ENCODE data around the gene MDGA2.
"Not testable (repeated sequence)": the region's sequence is repeated elsewhere in the genome, so short reads cannot be mapped to it uniquely, and the experiment has no call there.

The MDGA2 gene

DNA sequence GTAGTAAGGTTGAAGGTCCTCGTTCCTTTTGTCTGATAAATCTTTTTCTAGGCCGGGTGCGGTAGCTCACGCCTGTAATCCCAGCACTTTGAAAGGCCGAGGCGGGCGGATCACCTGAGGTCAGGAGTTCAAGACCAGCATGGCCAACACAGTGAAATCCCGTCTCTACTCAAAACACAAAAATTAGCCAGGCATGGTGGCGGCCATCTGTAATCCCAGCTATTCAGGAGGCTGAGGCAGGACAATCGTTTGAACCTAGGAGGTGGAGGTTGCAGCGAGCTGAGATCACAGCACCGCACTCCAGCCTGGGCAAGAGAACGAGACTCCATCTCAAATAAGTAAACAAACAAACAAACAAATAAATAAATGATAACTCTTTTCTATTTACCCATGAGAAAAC, 51.3 kb downstream of the MDGA2 start:
- not testable (repeated sequence) for DNase-seq

DNA sequence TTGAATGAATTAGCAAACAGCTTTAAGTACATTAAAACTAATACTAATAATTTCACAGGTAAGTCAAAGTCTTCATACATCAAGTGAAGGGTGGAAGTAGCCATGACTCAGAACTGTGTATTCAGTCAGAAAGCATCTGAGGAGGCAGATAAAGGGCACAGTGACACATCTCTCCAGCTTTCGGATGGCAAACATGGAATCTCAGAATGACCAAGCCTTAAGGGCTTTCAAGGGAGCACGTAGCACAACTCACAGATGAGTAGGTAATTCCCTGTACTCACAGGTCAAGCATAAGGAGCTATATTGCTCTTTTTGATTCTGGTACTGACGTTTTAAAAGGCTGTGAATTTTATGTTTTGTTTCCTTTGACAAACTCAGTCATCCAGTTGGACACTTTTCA, 56.0 kb downstream of the MDGA2 start:
- DNase-seq: no peak

DNA sequence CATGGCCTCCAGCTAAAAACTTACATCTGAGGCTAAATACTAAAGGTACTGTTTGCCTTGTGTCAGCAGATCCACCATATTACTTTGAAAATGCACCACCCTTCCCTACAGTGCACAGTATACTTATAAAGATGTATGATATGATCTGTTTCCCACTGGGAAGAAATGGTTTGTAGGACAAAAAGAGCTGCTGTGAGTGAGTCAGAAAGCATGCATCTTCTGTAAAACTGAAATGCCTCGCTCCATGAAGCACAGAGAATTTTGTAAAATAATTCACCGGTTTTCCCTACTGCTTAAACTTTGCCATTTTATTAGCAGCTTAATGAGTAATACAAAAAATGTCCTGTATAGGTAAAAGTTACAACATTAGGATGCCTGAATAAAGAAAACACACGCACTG, 68.8 kb downstream of the MDGA2 start:
- no peak for DNase-seq

DNA sequence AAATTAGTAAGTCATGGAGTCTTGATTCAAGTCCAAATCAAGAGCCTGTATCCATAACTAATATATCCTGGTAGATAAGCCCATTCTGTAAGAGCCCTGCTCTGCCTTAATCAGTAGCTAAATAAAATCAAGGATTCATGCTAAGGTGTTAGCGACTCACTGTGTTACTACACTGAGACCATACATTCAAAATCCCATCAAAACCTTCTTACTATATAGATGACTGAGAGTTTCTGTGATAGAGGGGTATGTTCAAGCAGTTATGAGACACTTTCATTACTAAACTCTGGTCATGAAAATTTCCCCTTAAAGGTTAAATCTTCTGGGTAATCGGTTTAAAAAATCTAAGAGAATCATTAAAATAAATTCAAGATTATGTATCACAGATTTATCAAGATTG, 78.5 kb downstream of the MDGA2 start:
- DNase-seq: no peak

DNA sequence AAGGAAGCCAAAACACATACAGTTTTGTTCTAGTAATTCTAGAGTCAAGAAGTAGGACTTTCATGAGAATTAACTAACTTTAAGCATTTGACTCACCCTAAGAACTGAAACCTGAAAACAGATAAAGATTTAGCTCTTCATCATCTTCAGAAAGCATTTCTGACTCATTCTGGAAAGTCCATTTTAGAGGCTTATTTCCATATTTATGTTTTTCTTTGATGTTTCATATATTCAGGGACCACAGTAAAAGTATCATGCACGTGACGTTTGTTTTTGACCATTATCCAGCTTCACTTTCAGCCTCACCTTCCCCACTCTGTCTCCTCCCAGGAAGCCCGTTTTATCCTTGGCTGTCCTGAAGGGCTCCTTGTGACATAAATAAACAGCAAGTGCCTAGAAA, 79.2 kb downstream of the MDGA2 start:
- no peak for DNase-seq

DNA sequence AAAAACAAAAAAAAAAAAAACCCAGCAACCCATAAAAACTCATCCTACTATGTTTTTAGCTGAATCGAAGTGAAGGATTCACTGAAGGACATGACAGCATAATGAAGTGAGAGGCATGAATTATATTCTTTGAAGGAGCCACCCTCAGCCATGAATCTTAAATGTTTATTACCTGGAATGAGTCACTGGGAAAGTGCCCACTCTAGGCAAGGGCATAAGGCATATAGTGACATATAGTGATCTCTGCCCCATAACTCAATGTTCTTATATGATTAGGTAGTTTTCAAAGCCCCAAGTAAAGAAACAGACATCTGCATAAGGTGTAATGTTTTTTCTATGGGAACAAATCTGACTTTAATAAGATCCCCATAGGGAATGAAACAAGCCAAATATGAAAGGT, 79.9 kb downstream of the MDGA2 start:
- no peak for DNase-seq

DNA sequence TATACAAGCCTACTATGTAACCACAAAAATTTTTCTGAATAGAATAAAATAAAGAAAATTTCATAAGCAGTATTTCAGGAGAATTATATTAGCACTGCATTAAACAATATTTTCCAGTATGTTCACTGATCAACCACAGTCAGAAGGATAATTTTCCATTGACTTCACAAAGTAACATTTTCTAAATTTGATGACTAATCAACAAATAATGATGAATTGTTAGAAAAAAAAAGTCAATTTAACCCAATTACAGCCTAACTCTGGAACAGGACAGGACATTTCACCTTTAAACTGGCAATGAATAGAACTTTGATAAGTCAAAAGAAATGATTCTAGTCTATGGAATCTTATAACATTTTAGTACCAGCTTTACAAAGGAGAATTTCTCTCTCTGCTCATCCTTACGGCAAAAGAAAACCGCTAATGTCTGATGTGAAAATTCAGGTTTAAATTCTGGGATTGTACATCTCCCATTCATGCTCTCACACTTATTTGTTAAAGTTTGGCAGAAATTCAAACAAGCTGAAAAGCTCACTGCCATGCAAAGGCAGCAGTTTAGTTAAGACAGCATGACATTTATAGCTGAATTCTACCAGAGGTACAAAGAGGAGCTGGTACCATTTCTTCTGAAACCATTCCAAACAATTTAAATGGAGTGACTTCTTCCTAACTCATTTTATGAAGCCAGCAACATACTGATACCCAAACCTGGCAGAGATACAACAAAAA, 84.5 kb downstream of the MDGA2 start:
- DNase-seq: no peak

DNA sequence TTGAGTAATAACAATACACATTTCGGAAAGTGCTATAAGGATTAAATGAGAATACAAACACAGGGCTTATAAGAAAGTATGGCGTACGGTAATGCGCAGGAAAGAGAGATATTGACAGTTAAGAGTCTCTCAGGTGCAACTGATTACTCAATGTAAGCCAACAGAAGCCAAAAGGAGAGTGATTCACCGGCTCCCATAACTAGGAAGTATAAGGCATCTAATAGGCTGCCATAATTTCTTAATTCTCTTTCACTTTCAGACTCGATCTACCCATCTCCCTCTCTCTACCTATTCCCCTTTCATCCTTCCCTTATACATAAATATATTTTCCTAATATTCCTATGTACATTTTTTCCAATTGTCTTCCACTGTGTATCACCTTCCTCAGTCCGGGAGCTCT, 90.0 kb downstream of the MDGA2 start:
- no peak for DNase-seq

DNA sequence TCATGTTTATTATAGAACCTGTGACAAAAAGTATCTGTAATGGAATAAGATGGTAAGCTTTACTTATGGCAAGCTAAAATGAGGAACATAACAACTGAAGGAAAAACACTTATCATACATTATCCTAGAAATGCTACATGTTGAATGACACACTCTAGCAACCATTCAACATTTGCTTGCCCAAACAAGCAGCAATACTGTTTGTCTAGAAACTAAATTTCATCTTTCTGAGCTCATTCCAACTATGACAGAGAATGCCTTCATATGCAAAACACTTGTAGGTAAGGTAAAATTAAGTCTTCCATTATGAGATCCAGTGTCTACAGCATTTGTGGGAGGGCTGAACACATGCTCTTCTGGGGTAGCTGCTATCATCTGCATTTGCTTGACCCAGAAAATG, 108.1 kb downstream of the MDGA2 start:
- DNase-seq: no peak

DNA sequence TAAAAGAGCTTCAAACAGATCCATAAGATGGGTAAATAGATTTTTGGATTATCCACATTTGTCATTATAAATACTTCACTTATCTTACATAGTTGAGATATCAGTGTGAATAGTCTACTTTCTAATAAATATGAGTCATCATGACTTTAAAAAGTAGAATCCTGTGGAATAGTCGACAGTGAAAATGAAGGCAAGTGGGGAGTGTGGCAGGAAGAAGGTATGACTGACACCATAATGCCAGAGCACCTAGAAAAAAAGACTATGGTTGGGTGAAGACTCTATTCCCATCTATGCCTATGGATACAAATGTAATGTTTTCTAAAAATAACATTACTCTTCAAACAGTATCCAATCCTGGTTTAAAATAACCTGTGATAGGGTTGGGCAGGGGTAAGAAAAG, 117.5 kb downstream of the MDGA2 start:
- DNase-seq: no peak

DNA sequence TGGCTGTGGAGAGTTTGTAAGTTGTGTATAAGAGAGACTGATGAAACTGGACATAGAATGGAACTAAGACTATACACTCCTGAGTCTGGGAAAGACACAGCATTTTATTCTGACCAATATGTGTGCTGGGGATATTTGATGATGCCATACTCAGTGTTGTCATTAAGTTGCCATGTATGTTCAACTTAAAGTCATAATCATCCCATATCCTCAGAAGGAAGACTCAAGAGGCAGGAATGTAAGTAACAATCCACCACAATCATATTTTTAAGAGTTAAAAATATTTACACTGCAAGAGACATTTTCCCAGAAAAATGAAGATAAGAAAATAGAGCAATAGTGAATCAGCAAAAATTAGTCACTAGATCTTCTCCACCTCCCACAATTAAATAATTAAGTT, 120.1 kb downstream of the MDGA2 start:
- DNase-seq: no peak

DNA sequence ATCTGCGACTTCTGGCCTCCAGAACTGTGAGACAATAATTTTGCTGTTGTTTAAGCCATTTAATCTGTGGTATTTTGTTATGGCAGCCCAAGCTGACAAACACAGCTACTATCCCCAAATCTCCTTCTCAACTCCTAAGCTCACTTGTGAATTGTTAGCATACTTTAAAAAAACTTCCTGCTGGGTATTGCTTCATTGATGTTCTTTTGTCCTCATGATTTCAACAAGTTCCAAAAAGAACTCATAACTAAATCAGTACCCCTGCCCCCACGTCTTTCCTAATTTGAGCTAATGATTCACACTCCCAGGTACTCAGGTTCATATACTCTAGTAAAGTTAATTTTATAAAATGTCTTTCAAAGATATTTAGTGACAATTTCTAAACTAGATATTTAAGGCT, 125.5 kb downstream of the MDGA2 start:
- DNase-seq: no peak

DNA sequence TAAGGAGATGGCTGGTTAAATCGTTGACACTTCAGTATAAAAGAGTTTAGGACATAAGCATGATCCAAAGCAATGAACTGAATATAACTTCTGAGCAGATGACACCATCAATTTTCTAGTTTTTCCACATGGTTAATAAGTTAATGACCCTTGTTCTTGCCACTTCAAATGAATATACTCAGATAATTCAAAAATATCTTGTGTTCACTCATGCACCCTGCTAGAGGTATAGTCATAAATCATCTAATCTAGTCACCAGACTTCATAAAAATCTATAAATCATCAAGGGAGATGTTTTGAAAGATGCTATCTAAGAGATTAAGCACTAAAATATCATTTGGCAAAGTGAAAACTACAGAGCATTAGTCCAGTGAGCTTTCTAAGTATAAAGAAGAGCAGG, 131.9 kb downstream of the MDGA2 start:
- DNase-seq: no peak

DNA sequence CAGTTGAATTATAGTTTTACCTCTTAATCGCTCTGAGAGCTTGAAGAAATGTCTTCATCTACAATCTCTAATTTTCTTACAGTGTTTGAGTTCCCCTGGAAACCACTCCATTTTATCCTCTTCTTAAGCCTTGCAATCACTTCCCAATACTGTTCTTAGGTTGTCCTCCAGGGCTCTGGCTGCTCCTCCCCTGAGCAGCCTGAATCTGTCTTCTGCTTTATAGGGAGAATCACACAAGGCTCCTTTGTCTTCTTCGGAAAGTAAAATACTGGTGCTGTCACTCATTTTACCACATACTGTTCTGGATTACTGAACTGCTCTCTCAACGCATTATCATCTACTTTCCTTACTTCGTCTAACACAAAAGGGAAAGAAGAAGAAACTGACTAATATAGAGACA, 133.7 kb downstream of the MDGA2 start:
- DNase-seq: no peak

DNA sequence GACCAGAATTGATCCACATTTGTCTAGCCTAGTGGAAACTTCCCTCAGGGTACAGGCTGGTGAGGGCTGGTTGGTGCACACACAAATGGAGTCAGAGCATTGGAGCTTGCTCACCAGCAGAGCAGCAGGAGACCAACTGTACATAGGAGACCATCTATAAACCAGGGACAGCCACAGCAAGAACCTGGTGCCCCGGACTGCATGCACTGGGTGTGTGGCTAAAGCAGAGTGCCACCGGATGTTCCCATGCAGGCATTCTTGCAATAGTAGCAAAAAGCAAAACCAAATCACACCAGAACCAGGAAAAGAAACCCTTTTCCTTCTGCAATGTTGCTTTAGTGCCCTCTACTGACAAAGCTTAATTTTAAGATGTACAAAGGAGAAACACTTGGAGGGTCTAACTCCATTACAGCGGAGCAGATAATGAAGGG, 136.4 kb downstream of the MDGA2 start:
- DNase-seq: peak in 14 of 56 donors; percentile 1 to 32 (median 8)

DNA sequence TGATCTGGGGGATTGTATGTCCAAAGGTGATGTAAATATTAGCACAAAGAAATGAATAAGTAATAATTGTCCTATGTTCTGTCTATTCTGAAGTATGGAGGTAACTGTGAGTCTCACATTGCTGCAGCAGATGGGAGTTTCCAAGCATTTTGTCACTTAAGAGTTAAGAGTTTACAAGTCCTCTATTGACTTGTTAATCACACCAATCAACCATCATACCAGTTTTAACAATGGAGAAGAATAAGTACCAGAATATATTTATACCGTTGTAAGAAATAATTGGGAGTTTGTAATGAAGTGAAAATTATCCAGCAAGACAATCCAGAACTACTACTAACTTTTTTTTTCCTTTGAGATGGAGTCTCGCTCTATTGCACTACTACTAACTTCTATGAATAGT, 139.1 kb downstream of the MDGA2 start:
- no peak for DNase-seq

DNA sequence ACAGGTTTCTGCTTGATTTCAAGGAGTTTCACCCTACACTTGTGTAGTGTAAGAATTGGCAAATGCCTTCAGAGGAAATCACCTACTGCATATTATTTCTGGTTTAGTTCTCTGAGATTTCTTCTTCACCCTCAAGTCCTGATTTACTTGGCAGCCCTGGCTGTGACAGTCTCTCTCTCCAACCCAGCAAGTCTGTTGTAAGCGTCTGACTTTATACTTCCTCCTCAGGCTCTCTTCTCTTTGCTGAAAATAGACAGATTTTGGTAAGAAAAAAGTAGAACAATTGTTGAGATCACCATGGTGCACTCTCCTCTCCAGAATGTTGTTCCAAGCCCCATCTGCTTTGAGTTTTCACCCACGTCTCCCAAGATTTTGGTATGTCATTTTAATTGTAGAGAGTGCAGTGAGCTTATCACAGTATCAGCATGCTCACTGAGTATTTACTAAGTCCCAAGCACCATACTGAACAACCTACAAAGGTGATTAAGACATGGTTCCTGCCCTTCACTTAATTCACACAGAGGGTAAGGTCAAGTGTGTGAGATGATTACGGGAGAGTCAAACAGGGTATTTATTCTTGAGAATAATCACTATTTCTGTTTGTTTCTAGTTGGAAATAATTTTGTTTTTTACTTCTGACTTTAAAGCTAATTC, 148.7 kb downstream of the MDGA2 start:
- peak in 7 of 56 donors; percentile 4 to 22 (median 15) for DNase-seq

DNA sequence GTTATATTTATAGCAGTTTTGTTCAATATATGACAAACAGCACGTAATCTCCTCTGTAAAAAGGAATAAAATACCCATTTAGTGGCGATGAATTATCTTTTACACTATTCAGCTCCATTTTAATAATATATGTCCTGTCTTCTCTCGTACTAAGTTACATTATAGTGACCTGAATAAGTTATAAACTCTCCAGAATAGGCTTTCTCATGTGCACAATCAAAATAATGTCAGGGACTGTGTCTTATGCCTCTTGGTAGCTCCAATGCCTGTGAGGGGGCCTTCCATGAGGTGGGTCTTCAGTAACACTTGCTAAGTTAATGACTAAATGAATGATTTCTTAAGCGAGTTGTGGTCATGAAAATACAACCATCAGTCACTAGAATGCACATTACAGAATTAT, 150.9 kb downstream of the MDGA2 start:
- DNase-seq: no peak

DNA sequence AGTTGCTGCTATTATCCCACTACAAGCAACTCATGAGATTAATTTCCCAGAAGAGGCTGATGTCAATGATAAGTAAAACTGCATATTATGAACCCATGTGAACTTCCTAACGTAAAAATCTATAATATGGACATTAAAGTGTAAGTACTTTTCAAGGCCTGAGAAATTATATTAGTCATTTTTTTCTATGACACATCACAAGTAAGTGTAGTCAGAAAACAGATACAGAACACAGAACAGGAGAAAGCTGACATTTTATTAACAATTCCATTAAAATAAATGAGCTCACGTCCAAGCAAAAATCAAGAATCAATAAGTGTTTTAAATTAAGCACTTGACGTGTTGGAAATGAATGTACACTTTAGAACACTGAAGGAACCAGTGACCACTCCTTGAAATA, 155.0 kb downstream of the MDGA2 start:
- no peak for DNase-seq

DNA sequence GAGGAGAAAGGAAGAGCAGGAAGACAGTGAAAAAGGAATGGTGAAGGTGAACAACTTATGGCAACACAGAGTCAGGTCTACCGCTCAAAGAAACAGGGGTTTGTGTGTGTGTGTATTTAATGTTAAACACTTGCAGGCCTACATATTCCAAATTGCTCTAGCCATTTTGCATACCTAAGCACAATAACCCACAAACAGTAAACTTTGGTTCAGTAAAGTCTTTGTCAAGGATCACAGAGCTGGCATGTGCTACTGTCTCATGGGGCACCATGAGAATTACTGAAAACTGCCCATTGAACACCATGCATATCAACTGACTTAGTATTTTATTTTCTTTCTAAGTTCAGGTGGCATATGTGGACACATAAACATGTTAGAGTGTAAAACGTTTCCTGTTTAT, 163.6 kb downstream of the MDGA2 start:
- no peak for DNase-seq

DNA sequence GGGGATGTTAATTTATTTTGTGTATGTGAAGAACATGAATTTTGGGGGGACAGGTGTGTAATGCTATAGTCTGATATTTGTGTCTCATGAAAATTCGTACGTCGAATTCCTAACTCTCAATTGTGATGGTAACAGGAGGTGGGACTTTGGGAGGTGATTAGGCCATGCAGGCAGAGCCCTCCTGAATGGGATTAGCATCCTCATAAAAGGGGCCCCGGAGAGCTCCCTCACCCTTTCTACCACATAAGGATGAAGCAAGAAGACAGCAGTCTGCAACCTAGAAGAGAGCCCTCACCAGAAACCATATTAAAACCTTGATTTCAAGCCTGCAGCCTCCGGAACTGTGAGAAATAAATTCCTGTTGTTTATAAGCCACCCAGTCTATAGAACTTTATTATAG, 165.4 kb downstream of the MDGA2 start:
- no peak for DNase-seq

DNA sequence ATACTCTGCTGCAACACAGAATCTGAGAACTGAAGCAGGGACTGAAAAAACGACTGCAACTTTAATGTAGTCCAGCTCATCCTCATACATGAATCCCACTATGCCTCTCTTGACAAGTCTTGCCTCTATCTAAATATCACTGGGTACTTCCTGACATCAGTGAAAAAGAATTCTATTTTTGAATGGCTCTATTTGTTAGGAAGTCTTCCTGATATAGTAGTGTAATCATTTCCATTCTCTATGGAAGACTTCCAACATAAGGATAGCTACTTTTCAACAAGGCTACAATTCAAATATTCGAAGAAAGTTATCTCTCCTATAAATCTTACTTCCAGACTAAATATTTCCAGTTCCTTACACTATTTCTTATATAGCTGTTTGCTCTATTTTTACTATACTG, 167.5 kb downstream of the MDGA2 start:
- DNase-seq: no peak

DNA sequence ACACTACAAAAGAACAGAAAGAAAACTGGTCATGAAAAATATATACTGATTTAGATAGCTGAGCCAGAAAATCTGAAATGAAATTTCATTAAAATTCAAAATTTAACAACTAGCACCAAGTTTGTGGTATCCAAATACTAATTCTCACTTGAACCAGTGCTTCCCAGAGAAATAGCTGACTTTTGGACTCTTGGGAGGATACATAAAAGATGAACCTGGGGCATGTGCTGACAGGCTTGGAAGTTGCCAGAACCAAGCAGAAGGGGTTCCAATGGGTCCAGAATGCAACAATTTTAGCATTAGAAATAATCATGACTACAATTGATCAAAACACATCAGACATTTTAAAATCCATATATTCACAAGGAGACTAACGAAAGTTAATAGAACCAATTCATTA, 175.0 kb downstream of the MDGA2 start:
- DNase-seq: no peak

DNA sequence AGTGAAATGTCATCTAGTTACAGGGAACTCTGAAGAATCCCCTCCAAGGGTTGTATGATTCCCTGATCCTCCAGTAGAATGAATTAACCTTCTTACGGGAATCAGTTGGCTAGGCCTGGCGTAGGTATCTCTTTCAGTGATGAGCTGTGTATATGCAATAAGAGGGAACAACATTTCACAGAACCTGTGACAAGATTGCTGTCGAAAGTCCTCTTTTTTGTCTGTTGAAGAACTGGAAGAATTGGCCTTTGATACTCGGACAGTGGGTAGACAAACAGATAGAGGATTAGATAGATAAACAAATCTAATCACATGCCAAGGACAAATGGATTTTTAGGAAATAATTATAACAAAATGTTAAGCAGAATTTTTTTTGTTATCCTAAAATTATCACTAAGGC, 184.6 kb downstream of the MDGA2 start:
- DNase-seq: no peak
